HG03558 (cell line): ENCODE results near the gene CFAP157.
"Not testable (repeated sequence)": the region's sequence is repeated elsewhere in the genome, so short reads cannot be mapped to it uniquely, and the experiment has no call there.

ENCODE experiments used
- ATAC-seq: cut with Tn5 transposase; IDR thresholded peaks from one replicate; pipeline ENCODE4 v1.9.1; 2021; ENCODE audit warnings: moderate number of reproducible peaks; ENCODE audit not compliant: unreplicated experiment; ENCODE audit errors: extremely low read depth

Gene CFAP157

DNA sequence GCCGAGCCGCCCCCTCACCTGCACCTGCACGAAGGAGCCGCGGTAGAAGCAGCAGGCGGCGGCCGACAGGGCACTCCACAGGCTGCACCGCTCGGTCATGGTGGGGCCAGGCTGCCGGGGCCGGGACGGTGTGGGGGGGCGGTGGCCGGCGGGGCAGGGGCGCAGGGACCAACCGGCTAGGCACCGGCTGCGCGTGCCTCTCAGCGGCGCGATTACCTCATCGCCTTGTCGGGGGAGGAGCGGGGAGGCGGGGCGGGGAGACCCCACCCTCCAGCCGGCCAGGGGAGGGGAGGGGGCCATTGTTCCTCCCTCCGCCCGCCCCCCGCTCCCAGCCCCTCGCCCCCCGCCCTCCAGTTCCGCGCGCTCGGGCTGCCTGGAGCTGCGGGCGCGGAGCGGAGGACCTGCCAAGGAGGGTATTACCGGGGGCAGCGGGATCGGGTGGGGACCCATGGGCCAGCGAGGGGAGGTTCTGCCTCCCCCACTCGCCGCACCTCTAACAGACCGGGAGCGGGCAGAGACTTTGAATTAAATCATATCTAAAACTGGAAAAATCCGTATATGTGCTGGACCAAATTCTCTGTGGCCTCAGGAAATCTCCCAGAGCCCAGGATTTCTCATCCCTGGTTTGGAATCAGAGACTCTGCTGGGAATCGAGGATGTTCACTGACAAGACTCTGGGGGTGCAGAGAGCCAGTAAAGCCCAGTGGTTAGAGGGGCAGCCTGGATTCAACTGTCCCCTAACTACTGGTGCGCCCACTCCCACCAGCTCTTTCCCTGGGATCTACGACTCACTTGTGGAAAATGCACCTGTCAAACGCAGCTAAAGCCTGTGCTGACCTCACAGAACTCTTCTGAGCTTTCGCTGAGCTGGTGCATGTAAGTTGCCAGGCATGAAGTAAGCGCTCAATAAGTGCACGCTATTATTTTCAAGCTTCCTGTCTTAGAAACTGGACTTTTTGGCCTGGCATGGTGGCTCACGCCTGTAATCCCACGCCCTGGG is 48.6 kb downstream of the CFAP157 start:
- no peak for ATAC-seq

DNA sequence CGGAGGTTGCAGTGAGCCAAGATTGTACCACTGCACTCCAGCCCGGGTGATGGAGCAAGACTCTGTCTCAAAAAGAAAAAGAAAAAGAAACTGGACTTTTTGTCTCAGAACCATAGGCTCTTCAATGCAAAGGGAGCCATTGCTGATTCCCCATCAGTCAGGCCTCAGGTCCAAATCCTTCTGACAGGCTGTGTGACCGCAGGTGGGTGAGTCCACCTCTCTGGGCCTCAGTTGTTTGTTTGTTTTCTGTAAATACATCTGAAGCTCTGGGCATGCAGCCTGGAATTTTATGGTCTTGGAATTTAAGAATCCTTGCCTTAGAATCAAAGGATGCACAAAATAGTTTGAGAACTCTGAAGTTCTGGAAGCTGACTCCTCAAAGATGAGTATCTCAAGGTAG is 49.4 kb downstream of the CFAP157 start:
- ATAC-seq: no peak

DNA sequence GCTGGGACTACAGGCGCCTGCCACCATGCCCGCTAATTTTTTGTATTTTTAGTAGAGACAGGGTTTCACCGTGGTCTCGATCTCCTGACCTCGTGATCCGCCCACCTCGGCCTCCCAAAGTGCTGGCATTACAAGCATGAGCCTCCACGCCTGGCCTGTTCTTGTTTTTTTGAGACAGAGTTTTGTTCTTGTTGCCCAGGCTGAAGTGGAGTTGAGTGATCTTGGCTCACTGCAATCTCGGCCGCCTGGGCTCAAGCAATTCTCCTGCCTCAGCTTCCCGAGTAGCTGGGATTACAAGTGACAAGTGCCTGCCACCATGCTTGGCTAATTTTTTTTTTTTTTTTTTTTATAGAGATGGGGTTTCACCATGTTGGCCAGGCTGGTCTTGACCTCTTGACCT is 50.0 kb downstream of the CFAP157 start:
- not testable (repeated sequence) for ATAC-seq

DNA sequence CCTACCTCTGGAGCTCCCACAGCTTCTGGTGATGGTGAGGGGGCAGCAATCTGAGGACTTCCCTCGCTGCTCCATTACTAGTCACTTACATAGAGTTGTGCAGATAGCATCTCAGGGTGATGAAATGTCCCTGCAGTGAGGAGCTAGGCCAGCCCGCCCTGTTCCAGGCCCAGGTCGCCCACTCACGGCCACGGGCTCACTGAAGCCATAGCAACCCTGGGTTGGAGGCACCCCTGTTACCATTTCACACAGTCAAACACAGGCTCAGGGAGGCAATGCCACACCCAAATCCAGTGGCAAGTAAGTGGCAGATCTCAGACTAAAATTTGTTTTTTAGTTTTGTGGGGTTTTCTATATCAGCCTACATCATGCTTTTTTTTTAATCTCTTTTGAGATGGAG is 52.1 kb downstream of the CFAP157 start:
- ATAC-seq: no peak

DNA sequence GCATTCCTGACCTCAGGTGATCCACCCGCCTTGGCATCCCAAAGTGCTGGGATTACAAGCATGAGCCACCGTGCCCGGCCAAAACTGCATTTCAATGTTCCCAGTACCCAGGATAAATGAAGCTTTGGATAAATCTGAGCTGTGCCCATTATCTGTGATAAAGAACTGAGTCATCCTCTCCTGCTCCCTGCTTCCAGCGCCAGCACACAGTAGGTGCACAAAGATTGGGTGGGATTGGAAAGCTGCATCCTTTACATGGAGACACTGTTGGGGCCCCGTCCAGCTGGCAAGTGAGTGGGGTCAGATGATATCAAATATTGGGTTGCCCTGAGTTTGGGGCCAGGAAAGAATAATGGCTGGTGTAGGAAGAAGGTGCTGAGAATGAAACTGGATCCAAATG is 54.3 kb downstream of the CFAP157 start:
- no peak for ATAC-seq

- ATAC-seq: no peak
These were observed 54.7 kb downstream of the CFAP157 start for GRCh38 chr9:127761491-127761956.

DNA sequence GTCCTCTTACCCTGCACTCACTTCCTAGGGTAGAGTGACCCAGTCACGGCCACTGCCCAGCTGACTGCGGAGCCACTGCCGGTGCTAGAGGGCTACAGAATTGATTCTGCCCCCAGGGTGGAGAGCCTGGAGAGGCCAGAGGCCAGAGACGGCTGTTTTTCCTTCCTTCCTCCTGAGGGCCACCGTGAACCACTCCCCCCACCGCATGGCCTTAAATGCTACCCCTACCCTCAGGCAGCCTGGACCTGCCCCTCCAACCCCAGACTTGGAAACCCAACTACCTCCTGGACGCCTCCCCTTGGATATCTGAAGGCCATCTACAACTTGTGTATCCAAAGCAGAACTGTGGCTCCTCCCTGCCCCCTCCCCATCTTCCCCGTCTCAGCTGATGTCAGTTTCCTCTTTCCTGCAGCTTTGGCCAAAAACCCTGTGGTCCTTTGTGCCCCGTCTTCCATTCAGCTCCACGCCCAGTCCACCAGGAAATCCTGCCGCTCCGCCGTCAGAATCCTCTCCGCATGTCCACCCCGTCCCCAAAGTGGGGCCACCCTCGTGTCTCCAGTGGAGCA is 55.4 kb downstream of the CFAP157 start:
- ATAC-seq: no peak

DNA sequence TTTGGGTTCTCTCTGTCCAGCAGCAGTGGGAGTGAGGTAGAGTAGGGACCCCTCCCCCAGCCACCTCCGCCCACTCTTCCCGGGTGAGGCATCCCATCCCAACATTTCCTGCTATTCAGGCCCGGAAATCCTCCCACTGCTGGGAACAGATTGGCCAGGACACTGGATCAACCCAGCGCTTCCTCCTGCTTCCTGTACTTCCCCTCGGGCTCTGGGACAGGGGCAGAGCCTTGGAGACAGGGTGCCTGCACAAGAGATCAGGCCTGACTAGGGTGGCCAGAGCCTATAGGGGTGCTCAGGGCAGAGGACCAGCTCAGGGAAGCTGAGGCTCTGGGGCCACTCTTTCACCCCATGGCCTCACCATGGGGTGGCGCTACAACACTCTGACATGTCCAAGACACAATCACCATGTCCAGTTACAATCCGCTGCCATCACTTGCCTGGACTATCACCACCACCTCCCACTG is 57.2 kb downstream of the CFAP157 start:
- no peak for ATAC-seq

DNA sequence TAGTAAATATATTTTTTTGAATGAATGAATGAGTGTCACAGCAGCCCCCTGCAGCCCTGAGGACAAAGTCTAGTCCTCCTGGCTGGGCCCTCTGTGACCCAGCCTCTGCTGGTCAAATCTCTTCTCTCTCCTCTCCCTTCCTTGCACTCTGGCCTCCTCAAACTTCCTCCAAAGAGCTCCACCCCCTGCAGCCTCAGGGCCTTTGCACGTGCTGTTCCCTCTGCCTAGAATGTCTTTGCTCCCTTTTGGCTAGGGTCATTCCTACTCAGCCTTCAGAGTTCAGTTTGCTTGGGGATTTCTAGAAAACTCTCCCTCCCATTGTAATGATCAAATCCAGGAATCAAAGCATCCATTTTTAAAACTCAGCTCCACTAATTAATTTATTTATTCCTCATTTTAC is 58.6 kb downstream of the CFAP157 start:
- no peak for ATAC-seq
